Measurements from ENCODE around the gene GPSM1.

GPSM1 gene

GRCh38 chr9:136361047-136361753, 33.9 kb downstream of the GPSM1 start:
- no peak for DNase-seq (ENCODE audit: low spot score)

GRCh38 chr9:136361754-136362449, 34.6 kb downstream of the GPSM1 start:
- no peak for DNase-seq (ENCODE audit: low spot score)

GRCh38 chr9:136362450-136362784, 35.1 kb downstream of the GPSM1 start:
- DNase-seq (ENCODE audit: low spot score): no peak

GRCh38 chr9:136363106-136363948, 36.0 kb downstream of the GPSM1 start, which contains the start of gene DNLZ:
TSS of gene DNLZ (minus strand) at chr9:136363744. CDS start at chr9:136363714, 30 bp downstream.
- DNase-seq (ENCODE audit: low spot score): peak; percentile 98

GRCh38 chr9:136363949-136364748, 36.8 kb downstream of the GPSM1 start:
- no peak for DNase-seq (ENCODE audit: low spot score)

- no peak for DNase-seq (ENCODE audit: low spot score)
Measured at GRCh38 chr9:136364942-136365774, 37.8 kb downstream of the GPSM1 start.

GRCh38 chr9:136365775-136366222, 38.5 kb downstream of the GPSM1 start:
- no peak for DNase-seq (ENCODE audit: low spot score)

- no peak for DNase-seq (ENCODE audit: low spot score)
Measured at GRCh38 chr9:136366826-136367225, 39.5 kb downstream of the GPSM1 start.

- DNase-seq (ENCODE audit: low spot score): no peak
Measured at GRCh38 chr9:136367296-136368145, 40.2 kb downstream of the GPSM1 start.

- no peak for DNase-seq (ENCODE audit: low spot score)
Measured at GRCh38 chr9:136368190-136368589, 40.9 kb downstream of the GPSM1 start.

- DNase-seq (ENCODE audit: low spot score): no peak
Measured at GRCh38 chr9:136370037-136370436, 42.7 kb downstream of the GPSM1 start.

- no peak for DNase-seq (ENCODE audit: low spot score)
Measured at GRCh38 chr9:136370687-136371532, 43.6 kb downstream of the GPSM1 start.

- no peak for DNase-seq (ENCODE audit: low spot score)
Measured at GRCh38 chr9:136371533-136371880, 44.2 kb downstream of the GPSM1 start.

- DNase-seq (ENCODE audit: low spot score): no peak
Measured at GRCh38 chr9:136372006-136372405, 44.7 kb downstream of the GPSM1 start.

- DNase-seq (ENCODE audit: low spot score): no peak
Measured at GRCh38 chr9:136372561-136373299, 45.4 kb downstream of the GPSM1 start.

- DNase-seq (ENCODE audit: low spot score): no peak
Measured at GRCh38 chr9:136373300-136374182, 46.2 kb downstream of the GPSM1 start, which contains the start of gene CARD9. TSS of gene CARD9 (minus strand) at chr9:136373669. CDS start at chr9:136372078, 1,591 bp downstream.

- DNase-seq (ENCODE audit: low spot score): no peak
Measured at GRCh38 chr9:136374183-136374575, 46.8 kb downstream of the GPSM1 start.

Data from COLO829 (cell line).